Left renal cortex interstitium (tissue), 4 donors: Measurements from ENCODE around the gene DENND1C. TPM values are rescaled to one million over a fixed set of nuclear protein-coding genes. Genes with fewer than 3 reads are reported as not detected.
A peak's percentile ranks its signal among the peaks of the same experiment; 100 is the strongest.

Source experiments
- DNase-seq, 4 donors: peaks; one replicate each; pipeline ENCODE4 v3.0.0-alpha.2; 2013; ENCODE audit warnings: low read depth in 4 of 4, low spot score in 2 of 4, missing footprints in 1 of 4
- polyA plus RNA-seq, 4 donors: library from polyadenylated mRNA; unstranded; fragments of 120-200 nt; gene quantifications; one replicate each; pipeline ENCODE4 v1.2.1, GENCODE V29; 2013; ENCODE audit not compliant: insufficient read length in 4 of 4

The DENND1C gene
- polyA plus RNA-seq, 4 donors = 38.7 to 43.0 (median 40.4) TPM

GRCh38 chr19:6480848-6481415, 655 bp downstream of the DENND1C start:
- no peak for DNase-seq

- DNase-seq = no peak
Measured at GRCh38 chr19:6479836-6480398, 1.7 kb downstream of the DENND1C start.

- DNase-seq = no peak
Measured at GRCh38 chr19:6478815-6479214, 2.8 kb downstream of the DENND1C start.

- no peak for DNase-seq
Measured at GRCh38 chr19:6476896-6477431, 4.6 kb downstream of the DENND1C start.

GRCh38 chr19:6476155-6476895, 5.3 kb downstream of the DENND1C start:
- DNase-seq = peak in 3 of 4 donors; percentile 41 to 71 (median 51)

- DNase-seq = no peak
Measured at GRCh38 chr19:6475321-6476108, 6.1 kb downstream of the DENND1C start.

GRCh38 chr19:6473647-6474046, 7.9 kb downstream of the DENND1C start:
- DNase-seq = no peak

GRCh38 chr19:6472713-6473112, 8.9 kb downstream of the DENND1C start:
- DNase-seq = no peak

- no peak for DNase-seq
Measured at GRCh38 chr19:6471076-6471475, 10.5 kb downstream of the DENND1C start.

- DNase-seq = no peak
Measured at GRCh38 chr19:6470173-6470572, 11.4 kb downstream of the DENND1C start.

GRCh38 chr19:6467384-6467783, 14.2 kb downstream of the DENND1C start:
- no peak for DNase-seq

GRCh38 chr19:6466526-6467248, 14.9 kb downstream of the DENND1C start:
- no peak for DNase-seq

- DNase-seq = no peak
Measured at GRCh38 chr19:6465663-6466062, 15.9 kb downstream of the DENND1C start.

GRCh38 chr19:6465006-6465405, 16.6 kb downstream of the DENND1C start:
- DNase-seq = no peak

- peak; percentile 21 to 69 (median 50) for DNase-seq
Measured at GRCh38 chr19:6464070-6464873, 17.3 kb downstream of the DENND1C start, which contains the start of gene CRB3. CRB3 (plus strand) TSS chr19:6464271; CDS start chr19:6464702, 431 bp downstream.

- peak; percentile 92 to 99 (median 92) for DNase-seq
Measured at GRCh38 chr19:6460099-6460884, 21.3 kb downstream of the DENND1C start.

- peak; percentile 47 to 66 (median 62) for DNase-seq
Measured at GRCh38 chr19:6459262-6460098, 22.1 kb downstream of the DENND1C start, which contains the start of gene SLC25A23. SLC25A23 (minus strand) TSS chr19:6459792; CDS start chr19:6459628, 164 bp downstream.
